Fibroblast of lung (primary cell): ENCODE results near the gene TMEM163. TPM values are rescaled to one million over a fixed set of nuclear protein-coding genes. Genes with fewer than 3 reads are reported as not detected.

ENCODE experiments used
- DNase-seq, 2 donors: peaks; one replicate each; pipeline versions ENCODE4 v3.0.0 to v3.0.0-alpha.2; 2010; ENCODE audit warnings: low read depth in 2 of 2
- H2AFZ ChIP-seq: 2 replicates; pipeline ENCODE4 v1.5.1; 2012; ENCODE audit warnings: low read length, control low read depth, inconsistent platforms
- H3K27ac ChIP-seq: 2 replicates; pipeline ENCODE4 v1.5.1; 2011; ENCODE audit warnings: low read length, control low read depth; ENCODE audit not compliant: insufficient read depth
- H3K27me3 ChIP-seq: 2 replicates; pipeline ENCODE4 v1.5.1; 2011; ENCODE audit warnings: mild to moderate bottlenecking, low read length; ENCODE audit not compliant: control insufficient read depth, insufficient read depth
- H3K36me3 ChIP-seq: 2 replicates; pipeline ENCODE4 v1.5.1; 2011; ENCODE audit warnings: low read length; ENCODE audit not compliant: control insufficient read depth, insufficient read depth
- H3K4me1 ChIP-seq: 2 replicates; pipeline ENCODE4 v1.5.1; 2011; ENCODE audit warnings: low read length; ENCODE audit not compliant: control insufficient read depth, insufficient read depth; ENCODE audit errors: extremely low read depth
- H3K4me2 ChIP-seq: 2 replicates; pipeline ENCODE4 v1.5.1; 2011; ENCODE audit warnings: low read length, control low read depth; ENCODE audit not compliant: insufficient read depth; ENCODE audit errors: extremely low read depth
- H3K4me3 ChIP-seq, 4 experiments: fragments of 200-600 bp in 1 of 4; sonication (generic) in 1 of 4; replicated peaks in 1 of 4; 2 replicates each; pipeline ENCODE4 v1.5.1; 2011 to 2016; ENCODE audit warnings: low read length in 4 of 4, low read depth in 3 of 4, mild to moderate bottlenecking in 3 of 4, control low read depth in 2 of 4, inconsistent platforms in 1 of 4, mixed read lengths in 1 of 4; ENCODE audit not compliant: insufficient read depth in 1 of 4; ENCODE audit errors: control extremely low read depth in 1 of 4
- H3K79me2 ChIP-seq: 2 replicates; pipeline ENCODE4 v1.5.1; 2012; ENCODE audit warnings: mild to moderate bottlenecking, low read length, inconsistent platforms; ENCODE audit not compliant: control insufficient read depth, insufficient read depth
- H3K9ac ChIP-seq: 2 replicates; pipeline ENCODE4 v1.5.1; 2011; ENCODE audit warnings: mild to moderate bottlenecking, low read length, control low read depth; ENCODE audit not compliant: insufficient read depth
- H3K9me3 ChIP-seq: 2 replicates; pipeline ENCODE4 v1.5.1; 2012; ENCODE audit warnings: low read depth, low read length; ENCODE audit not compliant: control insufficient read depth, insufficient read depth
- H4K20me1 ChIP-seq: 2 replicates; pipeline ENCODE4 v1.5.1; 2011; ENCODE audit warnings: low read length; ENCODE audit not compliant: control insufficient read depth, insufficient read depth; ENCODE audit errors: extremely low read depth
- CTCF ChIP-seq, 2 donors: IDR thresholded peaks in 1 of 2; conservative IDR thresholded peaks in 1 of 2; 1 replicate in 1 of 2; 2 replicates in 1 of 2; pipeline ENCODE4 v1.5.1; 2011 to 2012; ENCODE audit warnings: low read length in 2 of 2, control low read depth in 1 of 2, inconsistent platforms in 1 of 2, low read depth in 1 of 2, mild to moderate bottlenecking in 1 of 2
- EZH2 ChIP-seq: IDR thresholded peaks from 2 replicates; pipeline ENCODE4 v1.5.1; 2012; ENCODE audit warnings: low read length, control low read depth, mild to moderate bottlenecking; ENCODE audit errors: missing control alignments
- polyA plus RNA-seq, 2 donors: library from polyadenylated mRNA; depleted of rRNA in 1 of 2; stranded (reverse) in 1 of 2; unstranded in 1 of 2; fragments of >200 nt; gene quantifications; 2 replicates each; pipeline ENCODE4 v1.2.1, GENCODE V29; 2011 to 2012; ENCODE audit warnings: missing spikeins in 1 of 2
- total RNA-seq: library from RNA; depleted of rRNA; stranded (reverse); fragments of >200 nt; gene quantifications from 2 replicates; pipeline ENCODE4 v1.2.1, GENCODE V29; 2014

The TMEM163 gene
- total and polyA plus RNA-seq, 2 donors (not counting 1 experiment from before 2014, with no cell fraction given) = under 0.01 to 0.03 TPM

DNA sequence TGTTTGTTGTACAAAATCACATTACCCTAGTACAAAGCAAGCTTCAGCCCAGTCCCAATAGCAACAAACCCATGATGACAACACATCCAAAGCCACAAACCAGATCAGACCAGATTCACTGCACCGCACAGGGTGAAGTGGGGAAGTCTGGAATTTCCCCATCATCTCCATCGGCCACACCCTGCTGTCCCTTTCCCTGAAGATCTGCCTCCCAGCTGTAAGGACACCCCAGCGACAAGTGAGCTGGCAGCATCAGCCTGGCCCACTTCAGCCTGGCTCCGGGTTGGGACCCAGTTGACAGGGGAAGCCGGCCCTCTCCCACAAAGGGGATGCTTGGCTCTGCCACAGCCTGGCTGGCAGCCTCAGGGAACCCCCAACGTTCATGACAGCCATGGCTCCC, 257.3 kb downstream of the TMEM163 start:
- Histone ChIP-seq H3K4me1 (no peaks in the 10 kb centered on the region), H3K27ac (no peak overlapping the region), H3K4me2 (no peak overlapping the region), H3K9ac (no peak overlapping the region), H3K9me3 (no peaks in the 10 kb centered on the region), H2AFZ (no peak overlapping the region), H3K79me2 (no peaks in the 10 kb centered on the region), H3K4me3 (no peak overlapping the region), H3K27me3 (no peaks in the 10 kb centered on the region), H4K20me1 (no peaks in the 10 kb centered on the region), H3K36me3 (peaks cover 2% of the 10 kb centered on the region)
- no peak for TF ChIP-seq CTCF (conservative IDR thresholded peaks at IDR 0.05 in 1 of 2, IDR thresholded peaks at IDR 0.05 in 1 of 2; ENCODE audit: low read depth in 1 of 2, low read length in 2 of 2)
- no peak for TF ChIP-seq EZH2
- DNase-seq = peak in 1 of 2 donors; percentile 16

GRCh38 chr2:134460583-134460998, 258.2 kb downstream of the TMEM163 start:
- peaks cover 2% of the 10 kb centered on the region for H3K36me3 ChIP-seq
- peak; percentile 50 to 58 for TF ChIP-seq CTCF (conservative IDR thresholded peaks at IDR 0.05 in 1 of 2, IDR thresholded peaks at IDR 0.05 in 1 of 2; ENCODE audit: low read depth in 1 of 2, low read length in 2 of 2)
- TF ChIP-seq EZH2 = no peak
- no peak overlapping the region for H2AFZ ChIP-seq
- no peak overlapping the region for H3K9ac ChIP-seq
- H3K4me2 ChIP-seq = no peak overlapping the region
- DNase-seq = peak; percentile 48 to 58
- no peaks in the 10 kb centered on the region for H3K27me3 ChIP-seq
- no peaks in the 10 kb centered on the region for H3K4me1 ChIP-seq
- H3K4me3 ChIP-seq = no peak overlapping the region
- no peaks in the 10 kb centered on the region for H4K20me1 ChIP-seq
- no peak overlapping the region for H3K27ac ChIP-seq
- no peaks in the 10 kb centered on the region for H3K79me2 ChIP-seq
- no peaks in the 10 kb centered on the region for H3K9me3 ChIP-seq

- Histone ChIP-seq H3K36me3 (peaks cover 2% of the 10 kb centered on the region), H3K4me2 (no peak overlapping the region), H3K27ac (no peak overlapping the region), H3K9ac (no peak overlapping the region), H3K4me3 (no peak overlapping the region), H3K9me3 (no peaks in the 10 kb centered on the region), H2AFZ (no peak overlapping the region), H3K79me2 (no peaks in the 10 kb centered on the region), H4K20me1 (no peaks in the 10 kb centered on the region), H3K27me3 (no peaks in the 10 kb centered on the region), H3K4me1 (no peaks in the 10 kb centered on the region)
- TF ChIP-seq CTCF (conservative IDR thresholded peaks at IDR 0.05 in 1 of 2, IDR thresholded peaks at IDR 0.05 in 1 of 2; ENCODE audit: low read depth in 1 of 2, low read length in 2 of 2) (no peak), EZH2 (no peak)
- no peak for DNase-seq
Observed at GRCh38 chr2:134459706-134460406, 258.9 kb downstream of the TMEM163 start.
